Measurements from ENCODE around the gene OPA3.

OPA3 gene

DNA sequence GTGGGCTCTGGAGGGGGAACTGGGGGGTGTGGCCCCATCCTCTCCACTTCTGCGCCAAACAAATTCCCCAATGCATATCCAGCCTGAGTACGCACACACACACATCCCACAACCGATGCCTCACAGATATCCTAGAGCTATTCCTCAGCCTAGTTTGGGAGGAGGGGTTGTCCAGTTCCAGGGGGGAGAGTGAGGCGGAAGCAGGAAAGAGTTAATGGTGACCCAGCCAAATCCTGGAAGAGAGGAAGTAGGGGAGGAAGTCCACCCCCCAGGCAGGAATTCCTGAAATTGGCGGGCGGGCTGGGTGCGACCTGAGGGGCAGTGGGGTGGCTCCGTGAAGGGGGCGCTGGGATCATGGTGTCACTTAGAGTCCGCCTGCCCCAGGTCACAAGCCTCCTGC, 16.5 kb upstream of the OPA3 start:
- Histone ChIP-seq H3K79me1 (ENCODE audit: low read depth, low read length) (no peaks in the 10 kb centered on the region), H3K9me3 (replicated peaks in 1 of 2; ENCODE audit: control insufficient read depth in 2 of 2, insufficient read depth in 1 of 2, low read depth in 1 of 2, low read length in 2 of 2) (peaks cover 0 to 1% of the 10 kb centered on the region in 2 donors), H2AK5ac (ENCODE audit: low read depth, low read length) (no peak overlapping the region), H4K91ac (ENCODE audit: low read depth, low read length, poor library complexity) (no peak overlapping the region), H2BK5ac (ENCODE audit: low read length) (no peak overlapping the region), H2BK15ac (ENCODE audit: low read length) (peak overlapping the region; percentile 37), H3K9ac (ENCODE audit: low read depth, low read length, poor library complexity) (no peak overlapping the region), H3K4me2 (ENCODE audit: insufficient read depth, low read length, poor library complexity, severe bottlenecking) (no peak overlapping the region), H2AFZ (ENCODE audit: low read length) (no peak overlapping the region), H3K23ac (ENCODE audit: low read depth, low read length, poor library complexity) (no peak overlapping the region), H2BK120ac (ENCODE audit: low read depth, low read length) (no peak overlapping the region), H3K4me3 (ENCODE audit: low read length in 2 of 2) (no peak overlapping the region), H3K14ac (ENCODE audit: low read length) (no peak overlapping the region), H3K4me1 (ENCODE audit: control insufficient read depth in 2 of 2, insufficient read depth in 1 of 2, low read depth in 1 of 2, low read length in 2 of 2) (peaks cover 0 to 12% of the 10 kb centered on the region in 2 donors), H4K8ac (ENCODE audit: low read depth, low read length) (no peak overlapping the region), H3K27me3 (ENCODE audit: control insufficient read depth in 3 of 3, insufficient read depth in 3 of 3, low read depth in 1 of 3, low read length in 3 of 3) (peaks cover 32 to 67% (median 63%) of the 10 kb centered on the region in 3 experiments), H3K27ac (replicated peaks; ENCODE audit: low read length) (no peak overlapping the region), H3K18ac (ENCODE audit: low read length) (no peak overlapping the region), H3K36me3 (replicated peaks in 1 of 2; ENCODE audit: control insufficient read depth in 2 of 2, insufficient read depth in 2 of 2, low read length in 2 of 2) (no peaks in the 10 kb centered on the region), H2BK12ac (ENCODE audit: low read length) (no peak overlapping the region), H3K4ac (ENCODE audit: low read length) (no peak overlapping the region)
- WGBS, 2 donors (ENCODE audit: extremely low coverage in 2 of 2, insufficient read length in 2 of 2, insufficient replicate concordance in 1 of 2), result no CpG with 5 or more reads among the region's 10 CpGs
- DNase-seq (ENCODE audit: low spot score), result no peak

DNA sequence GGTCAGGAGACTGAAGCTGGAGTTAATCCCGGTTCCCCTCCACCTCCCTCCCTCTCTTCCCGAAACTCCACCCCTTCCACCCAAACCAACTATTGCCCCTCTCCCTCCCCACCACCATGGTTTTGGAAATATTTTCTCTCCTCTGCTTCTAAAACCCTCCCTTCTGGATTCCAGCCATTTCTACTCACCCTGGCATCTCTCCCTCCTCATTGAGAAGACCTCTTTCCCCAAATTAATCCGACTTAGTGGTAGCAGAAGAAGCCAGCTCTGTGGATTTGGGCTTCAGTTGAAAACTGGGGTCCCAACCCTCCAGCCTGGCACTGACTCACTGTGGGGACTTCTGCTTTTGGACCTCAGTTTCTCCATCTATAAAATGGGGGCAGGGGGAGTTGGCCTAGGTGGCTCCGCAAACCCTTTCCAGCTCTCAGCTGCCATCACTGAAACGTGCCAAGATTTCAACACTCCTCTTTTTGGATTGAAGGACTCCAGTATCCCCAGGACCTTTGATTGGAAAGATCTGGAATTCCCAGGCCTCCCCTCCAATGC, 15.8 kb upstream of the OPA3 start:
- Histone ChIP-seq H3K79me1 (ENCODE audit: low read depth, low read length) (no peaks in the 10 kb centered on the region), H4K91ac (ENCODE audit: low read depth, low read length, poor library complexity) (no peak overlapping the region), H2BK12ac (ENCODE audit: low read length) (no peak overlapping the region), H3K4ac (ENCODE audit: low read length) (no peak overlapping the region), H3K4me1 (ENCODE audit: control insufficient read depth in 2 of 2, insufficient read depth in 1 of 2, low read depth in 1 of 2, low read length in 2 of 2) (peaks cover 0 to 12% of the 10 kb centered on the region in 2 donors), H2AFZ (ENCODE audit: low read length) (no peak overlapping the region), H2BK120ac (ENCODE audit: low read depth, low read length) (no peak overlapping the region), H3K27me3 (ENCODE audit: control insufficient read depth in 3 of 3, insufficient read depth in 3 of 3, low read depth in 1 of 3, low read length in 3 of 3) (peaks cover 32 to 70% (median 68%) of the 10 kb centered on the region in 3 experiments), H4K8ac (ENCODE audit: low read depth, low read length) (no peak overlapping the region), H3K9ac (ENCODE audit: low read depth, low read length, poor library complexity) (no peak overlapping the region), H2AK5ac (ENCODE audit: low read depth, low read length) (no peak overlapping the region), H3K14ac (ENCODE audit: low read length) (no peak overlapping the region), H3K4me3 (ENCODE audit: low read length in 2 of 2) (no peak overlapping the region), H2BK5ac (ENCODE audit: low read length) (no peak overlapping the region), H3K9me3 (replicated peaks in 1 of 2; ENCODE audit: control insufficient read depth in 2 of 2, insufficient read depth in 1 of 2, low read depth in 1 of 2, low read length in 2 of 2) (peaks cover 0 to 1% of the 10 kb centered on the region in 2 donors), H3K27ac (replicated peaks; ENCODE audit: low read length) (no peak overlapping the region), H3K23ac (ENCODE audit: low read depth, low read length, poor library complexity) (no peak overlapping the region), H3K4me2 (ENCODE audit: insufficient read depth, low read length, poor library complexity, severe bottlenecking) (no peak overlapping the region), H2BK15ac (ENCODE audit: low read length) (no peak overlapping the region), H3K18ac (ENCODE audit: low read length) (no peak overlapping the region), H3K36me3 (replicated peaks in 1 of 2; ENCODE audit: control insufficient read depth in 2 of 2, insufficient read depth in 2 of 2, low read length in 2 of 2) (no peaks in the 10 kb centered on the region)
- WGBS, 2 donors (ENCODE audit: extremely low coverage in 2 of 2, insufficient read length in 2 of 2, insufficient replicate concordance in 1 of 2), result 83% methylated on average over 1 of the region's 5 CpGs; no CpG with 5 or more reads in 1 of the 2 donors
- DNase-seq (ENCODE audit: low spot score), result no peak

DNA sequence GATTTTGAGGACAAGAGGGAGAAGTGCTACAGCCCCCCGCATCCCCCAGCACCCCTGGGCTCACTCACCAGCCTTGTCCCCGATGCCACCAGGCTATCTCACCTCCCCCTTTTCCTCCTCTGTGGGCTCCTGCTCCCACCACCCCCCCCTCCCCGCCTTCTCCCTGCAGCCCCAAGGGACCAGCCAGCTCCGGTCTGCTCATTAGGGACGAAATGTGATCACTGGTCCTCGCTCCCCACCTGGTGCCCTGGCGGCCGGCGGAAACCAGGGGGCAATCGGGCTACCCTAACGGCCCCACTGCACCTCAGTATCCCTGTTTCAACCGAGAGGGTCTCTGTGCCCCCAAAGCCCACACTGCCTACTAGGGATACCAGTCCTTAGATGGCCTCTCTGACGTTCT, 14.7 kb upstream of the OPA3 start:
- peaks cover 32 to 72% (median 70%) of the 10 kb centered on the region in 3 experiments for H3K27me3 ChIP-seq (ENCODE audit: control insufficient read depth in 3 of 3, insufficient read depth in 3 of 3, low read depth in 1 of 3, low read length in 3 of 3)
- H2BK120ac ChIP-seq (ENCODE audit: low read depth, low read length), result no peak overlapping the region
- H3K4me2 ChIP-seq (ENCODE audit: insufficient read depth, low read length, poor library complexity, severe bottlenecking), result no peak overlapping the region
- H3K4ac ChIP-seq (ENCODE audit: low read length), result no peak overlapping the region
- no peaks in the 10 kb centered on the region for H3K36me3 ChIP-seq (replicated peaks in 1 of 2; ENCODE audit: control insufficient read depth in 2 of 2, insufficient read depth in 2 of 2, low read length in 2 of 2)
- H4K91ac ChIP-seq (ENCODE audit: low read depth, low read length, poor library complexity), result no peak overlapping the region
- no peak for DNase-seq (ENCODE audit: low spot score)
- H3K27ac ChIP-seq (replicated peaks; ENCODE audit: low read length), result no peak overlapping the region
- no peak overlapping the region for H3K23ac ChIP-seq (ENCODE audit: low read depth, low read length, poor library complexity)
- no peak overlapping the region for H3K18ac ChIP-seq (ENCODE audit: low read length)
- H2BK5ac ChIP-seq (ENCODE audit: low read length), result no peak overlapping the region
- WGBS, 2 donors (ENCODE audit: extremely low coverage in 2 of 2, insufficient read length in 2 of 2, insufficient replicate concordance in 1 of 2), result no CpG with 5 or more reads among the region's 13 CpGs
- no peak overlapping the region for H2BK15ac ChIP-seq (ENCODE audit: low read length)
- peaks cover 0 to 12% of the 10 kb centered on the region in 2 donors for H3K4me1 ChIP-seq (ENCODE audit: control insufficient read depth in 2 of 2, insufficient read depth in 1 of 2, low read depth in 1 of 2, low read length in 2 of 2)
- no peak overlapping the region for H2AFZ ChIP-seq (ENCODE audit: low read length)
- H3K9me3 ChIP-seq (replicated peaks in 1 of 2; ENCODE audit: control insufficient read depth in 2 of 2, insufficient read depth in 1 of 2, low read depth in 1 of 2, low read length in 2 of 2), result peaks cover 0 to 1% of the 10 kb centered on the region in 2 donors
- peak overlapping the region; percentile 21 for H3K9ac ChIP-seq (ENCODE audit: low read depth, low read length, poor library complexity)
- no peak overlapping the region for H3K4me3 ChIP-seq (ENCODE audit: low read length in 2 of 2)
- H2AK5ac ChIP-seq (ENCODE audit: low read depth, low read length), result peak overlapping the region; percentile 56
- H4K8ac ChIP-seq (ENCODE audit: low read depth, low read length), result no peak overlapping the region
- H3K14ac ChIP-seq (ENCODE audit: low read length), result no peak overlapping the region
- H2BK12ac ChIP-seq (ENCODE audit: low read length), result peak overlapping the region; percentile 41
- H3K79me1 ChIP-seq (ENCODE audit: low read depth, low read length), result no peaks in the 10 kb centered on the region

DNA sequence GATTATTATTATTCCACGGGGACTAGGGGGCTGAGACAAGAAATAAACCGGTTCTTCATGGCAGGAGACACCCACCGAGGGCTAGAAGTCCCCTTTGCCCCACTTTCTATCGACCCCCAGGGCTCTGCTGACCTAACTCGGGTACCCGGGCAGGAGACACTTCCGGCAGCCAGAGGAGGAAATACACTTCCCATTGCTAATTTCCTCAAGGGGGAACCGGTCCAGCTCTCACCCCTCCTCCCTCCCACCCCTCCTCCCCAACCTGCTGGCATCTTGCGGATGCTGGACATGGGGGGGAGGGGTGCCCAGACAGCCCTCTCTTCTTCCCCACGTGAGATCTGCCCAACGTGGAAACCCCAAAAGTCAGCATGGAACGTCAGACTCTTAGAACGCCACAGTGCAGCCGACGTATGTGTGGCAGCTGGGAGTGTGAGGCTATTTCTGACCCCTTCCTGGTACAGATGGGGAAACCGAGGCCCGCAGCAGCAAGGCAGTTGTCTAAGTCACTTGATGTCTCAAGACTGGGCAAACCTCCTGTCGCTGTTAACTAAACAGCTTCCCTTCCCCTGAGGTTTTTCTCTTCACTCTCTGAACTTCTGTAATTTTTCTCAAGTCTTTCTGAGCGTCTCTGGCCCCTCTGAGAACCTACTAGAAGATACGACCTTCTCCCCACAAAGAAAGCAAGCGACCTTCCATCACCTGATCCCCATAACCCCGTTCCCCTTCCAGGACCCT, 13.8 kb upstream of the OPA3 start:
- H4K91ac ChIP-seq (ENCODE audit: low read depth, low read length, poor library complexity), result no peak overlapping the region
- no peaks in the 10 kb centered on the region for H3K79me1 ChIP-seq (ENCODE audit: low read depth, low read length)
- H3K18ac ChIP-seq (ENCODE audit: low read length), result no peak overlapping the region
- H2BK5ac ChIP-seq (ENCODE audit: low read length), result no peak overlapping the region
- H2AK5ac ChIP-seq (ENCODE audit: low read depth, low read length), result peak overlapping the region; percentile 19
- H2BK15ac ChIP-seq (ENCODE audit: low read length), result peak overlapping the region; percentile 54
- DNase-seq (ENCODE audit: low spot score), result no peak
- H2BK12ac ChIP-seq (ENCODE audit: low read length), result no peak overlapping the region
- no peak overlapping the region for H3K27ac ChIP-seq (replicated peaks; ENCODE audit: low read length)
- H3K4me2 ChIP-seq (ENCODE audit: insufficient read depth, low read length, poor library complexity, severe bottlenecking), result no peak overlapping the region
- no peak overlapping the region for H3K4me3 ChIP-seq (ENCODE audit: low read length in 2 of 2)
- H3K9me3 ChIP-seq (replicated peaks in 1 of 2; ENCODE audit: control insufficient read depth in 2 of 2, insufficient read depth in 1 of 2, low read depth in 1 of 2, low read length in 2 of 2), result peaks cover 0 to 1% of the 10 kb centered on the region in 2 donors
- peaks cover 32 to 71% (median 70%) of the 10 kb centered on the region in 3 experiments for H3K27me3 ChIP-seq (ENCODE audit: control insufficient read depth in 3 of 3, insufficient read depth in 3 of 3, low read depth in 1 of 3, low read length in 3 of 3)
- H3K9ac ChIP-seq (ENCODE audit: low read depth, low read length, poor library complexity), result no peak overlapping the region
- H3K14ac ChIP-seq (ENCODE audit: low read length), result peak overlapping the region; percentile 25
- H3K4me1 ChIP-seq (ENCODE audit: control insufficient read depth in 2 of 2, insufficient read depth in 1 of 2, low read depth in 1 of 2, low read length in 2 of 2), result peaks cover 0 to 12% of the 10 kb centered on the region in 2 donors
- no peaks in the 10 kb centered on the region for H3K36me3 ChIP-seq (replicated peaks in 1 of 2; ENCODE audit: control insufficient read depth in 2 of 2, insufficient read depth in 2 of 2, low read length in 2 of 2)
- no CpG with 5 or more reads among the region's 22 CpGs for WGBS, 2 donors (ENCODE audit: extremely low coverage in 2 of 2, insufficient read length in 2 of 2, insufficient replicate concordance in 1 of 2)
- no peak overlapping the region for H3K23ac ChIP-seq (ENCODE audit: low read depth, low read length, poor library complexity)
- H3K4ac ChIP-seq (ENCODE audit: low read length), result no peak overlapping the region
- no peak overlapping the region for H2BK120ac ChIP-seq (ENCODE audit: low read depth, low read length)
- no peak overlapping the region for H4K8ac ChIP-seq (ENCODE audit: low read depth, low read length)
- peak overlapping the region; percentile 82 for H2AFZ ChIP-seq (ENCODE audit: low read length)
